ENCODE data around the gene PTPRJ.

DNA sequence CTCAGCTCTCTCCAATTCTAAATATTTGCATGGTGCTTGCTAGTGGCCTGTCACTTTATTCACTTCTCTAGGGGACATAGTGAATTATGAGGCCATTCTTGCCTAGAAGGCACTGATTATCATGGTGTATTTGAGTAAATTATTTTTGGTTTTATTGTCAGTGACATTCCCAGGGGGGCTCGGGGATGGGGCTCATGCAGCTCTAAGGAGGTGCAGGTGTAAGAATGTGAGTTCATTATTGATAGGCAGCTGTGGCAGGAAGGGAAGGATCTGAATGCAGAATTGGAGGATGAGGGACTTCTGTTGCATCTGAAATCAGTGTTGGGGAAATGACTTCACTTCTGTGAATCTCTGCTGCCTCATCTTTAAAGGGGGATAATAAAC lies 182.5 kb downstream of the PTPRJ start:
- TF ChIP-seq POLR2A (IDR thresholded peaks at IDR 0.05) = no peak
- TF ChIP-seq, protein P1, sequence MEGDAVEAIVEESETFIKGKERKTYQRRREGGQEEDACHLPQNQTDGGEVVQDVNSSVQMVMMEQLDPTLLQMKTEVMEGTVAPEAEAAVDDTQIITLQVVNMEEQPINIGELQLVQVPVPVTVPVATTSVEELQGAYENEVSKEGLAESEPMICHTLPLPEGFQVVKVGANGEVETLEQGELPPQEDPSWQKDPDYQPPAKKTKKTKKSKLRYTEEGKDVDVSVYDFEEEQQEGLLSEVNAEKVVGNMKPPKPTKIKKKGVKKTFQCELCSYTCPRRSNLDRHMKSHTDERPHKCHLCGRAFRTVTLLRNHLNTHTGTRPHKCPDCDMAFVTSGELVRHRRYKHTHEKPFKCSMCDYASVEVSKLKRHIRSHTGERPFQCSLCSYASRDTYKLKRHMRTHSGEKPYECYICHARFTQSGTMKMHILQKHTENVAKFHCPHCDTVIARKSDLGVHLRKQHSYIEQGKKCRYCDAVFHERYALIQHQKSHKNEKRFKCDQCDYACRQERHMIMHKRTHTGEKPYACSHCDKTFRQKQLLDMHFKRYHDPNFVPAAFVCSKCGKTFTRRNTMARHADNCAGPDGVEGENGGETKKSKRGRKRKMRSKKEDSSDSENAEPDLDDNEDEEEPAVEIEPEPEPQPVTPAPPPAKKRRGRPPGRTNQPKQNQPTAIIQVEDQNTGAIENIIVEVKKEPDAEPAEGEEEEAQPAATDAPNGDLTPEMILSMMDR (IDR thresholded peaks at IDR 0.05) = no peak
